GM13977 (cell line): ENCODE data around the gene SRD5A3.

Source experiments
- DNase-seq: peaks from one replicate; pipeline ENCODE4 v3.0.0; 2012; ENCODE audit warnings: low spot score
- CTCF ChIP-seq: IDR thresholded peaks from 2 replicates; pipeline ENCODE4 v1.5.1; 2012; ENCODE audit warnings: mild to moderate bottlenecking, control low read depth; ENCODE audit not compliant: insufficient read depth; ENCODE audit errors: extremely low read depth, missing control alignments
- in situ Hi-C: fragments of 300-500 bp; cut with MboI; formaldehyde crosslinking; loops from one replicate; pipeline ENCODE4 v1.12.0; 2022; ENCODE audit warnings: low sequenced_read_pairs, low pct_unique_long_range_greater_than_20kb, mixed read lengths, inconsistent platforms; ENCODE audit not compliant: unreplicated experiment

Gene SRD5A3

GRCh38 chr4:55409468-55410171, 63.6 kb downstream of the SRD5A3 start:
- TF ChIP-seq CTCF, result peak; percentile 58
- no peak for DNase-seq
- in situ Hi-C loops, result no loop called here

- no peak for TF ChIP-seq CTCF
- no peak for DNase-seq
- in situ Hi-C loops, result no loop called here
Observed at GRCh38 chr4:55410431-55410830, 64.4 kb downstream of the SRD5A3 start.

- no peak for DNase-seq
- no peak for TF ChIP-seq CTCF
- in situ Hi-C loops, result no loop called here
Observed at GRCh38 chr4:55411621-55412020, 65.6 kb downstream of the SRD5A3 start.

- DNase-seq, result no peak
- in situ Hi-C loops, result no loop called here
- no peak for TF ChIP-seq CTCF
Observed at GRCh38 chr4:55416176-55416575, 70.1 kb downstream of the SRD5A3 start.
